Duodenal mucosa (tissue), 2 donors: Measurements from ENCODE around the gene JAK1.

Experiments
- H3K27ac ChIP-seq: one replicate; pipeline ENCODE4 v1.7.0; 2013; ENCODE audit warnings: low read depth, low read length
- H3K27me3 ChIP-seq, 2 donors: one replicate each; pipeline ENCODE4 v1.7.0; 2013; ENCODE audit warnings: low read length in 2 of 2, control low read depth in 1 of 2; ENCODE audit not compliant: insufficient read depth in 2 of 2, control insufficient read depth in 1 of 2
- H3K36me3 ChIP-seq, 2 donors: one replicate each; pipeline ENCODE4 v1.7.0; 2013; ENCODE audit warnings: low read length in 2 of 2, control low read depth in 1 of 2; ENCODE audit not compliant: insufficient read depth in 2 of 2, control insufficient read depth in 1 of 2
- H3K4me1 ChIP-seq, 2 donors: one replicate each; pipeline ENCODE4 v1.7.0; 2013; ENCODE audit warnings: low read length in 2 of 2, control low read depth in 1 of 2; ENCODE audit not compliant: insufficient read depth in 2 of 2, control insufficient read depth in 1 of 2
- H3K4me3 ChIP-seq, 2 donors: one replicate each; pipeline ENCODE4 v1.7.0; 2013; ENCODE audit warnings: low read length in 2 of 2, low read depth in 1 of 2
- H3K9ac ChIP-seq, 2 donors: one replicate each; pipeline ENCODE4 v1.7.0; 2013; ENCODE audit warnings: low read length in 2 of 2, low read depth in 1 of 2
- H3K9me3 ChIP-seq, 2 donors: one replicate each; pipeline ENCODE4 v1.7.0; 2013; ENCODE audit warnings: low read length in 2 of 2, control low read depth in 1 of 2; ENCODE audit not compliant: control insufficient read depth in 1 of 2

Gene JAK1

GRCh38 chr1:64885648-64886047 lies 80.7 kb downstream of the JAK1 start:
- no peaks in the 10 kb centered on the region for H3K9me3 ChIP-seq
- peaks cover 10 to 20% of the 10 kb centered on the region in 2 donors for H3K36me3 ChIP-seq
- H3K4me1 ChIP-seq = peaks cover 0 to 8% of the 10 kb centered on the region in 2 donors
- H3K9ac ChIP-seq = no peak overlapping the region
- H3K27ac ChIP-seq = no peak overlapping the region
- H3K27me3 ChIP-seq = no peaks in the 10 kb centered on the region
- no peak overlapping the region for H3K4me3 ChIP-seq

DNA sequence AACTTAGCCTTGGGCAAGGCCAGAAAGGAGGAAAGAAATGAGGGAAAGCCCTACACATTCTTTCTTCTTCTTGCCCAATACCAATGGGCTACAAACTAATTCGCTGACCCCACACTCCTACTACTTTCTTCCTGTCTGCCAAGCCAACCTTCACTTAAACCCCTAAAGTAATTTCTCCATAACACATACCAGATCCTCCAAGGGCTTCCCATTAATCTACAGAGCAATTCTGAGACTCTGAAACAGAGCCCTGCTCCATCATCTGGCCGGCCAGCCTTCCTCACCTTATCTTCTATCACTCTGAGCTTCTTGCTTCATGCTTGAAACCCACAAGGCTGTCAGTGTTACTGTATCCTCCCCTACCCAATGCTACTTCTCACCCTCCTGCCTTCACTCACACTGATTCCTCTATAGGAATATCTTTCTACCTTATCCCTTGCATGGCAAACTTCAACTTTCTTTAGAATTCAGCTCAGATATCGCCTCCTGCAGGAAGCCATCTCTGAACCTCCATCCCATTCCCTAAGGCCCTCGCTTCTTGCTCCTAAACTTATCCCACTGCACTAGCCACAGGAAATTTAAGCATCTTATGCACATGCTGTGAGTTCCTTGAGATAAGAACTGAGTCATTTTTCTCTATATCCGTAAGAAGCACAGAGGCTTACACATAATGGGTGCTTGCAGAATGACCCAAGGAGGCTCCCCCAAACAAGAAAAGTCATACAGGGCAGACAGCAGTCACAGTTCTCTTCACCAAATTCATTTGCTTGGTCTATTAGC lies 81.9 kb downstream of the JAK1 start:
- H3K4me1 ChIP-seq = peaks cover 0 to 5% of the 10 kb centered on the region in 2 donors
- H3K27me3 ChIP-seq = no peaks in the 10 kb centered on the region
- no peaks in the 10 kb centered on the region for H3K9me3 ChIP-seq
- no peak overlapping the region for H3K4me3 ChIP-seq
- no peak overlapping the region for H3K27ac ChIP-seq
- no peak overlapping the region for H3K9ac ChIP-seq
- peaks cover 12 to 20% of the 10 kb centered on the region in 2 donors for H3K36me3 ChIP-seq

GRCh38 chr1:64882574-64883255 lies 83.6 kb downstream of the JAK1 start:
- Histone ChIP-seq H3K4me3 (no peak overlapping the region), H3K9me3 (no peaks in the 10 kb centered on the region), H3K9ac (no peak overlapping the region), H3K27ac (no peak overlapping the region), H3K36me3 (peaks cover 18 to 31% of the 10 kb centered on the region in 2 donors), H3K27me3 (no peaks in the 10 kb centered on the region), H3K4me1 (peaks cover 0 to 5% of the 10 kb centered on the region in 2 donors)

- peaks cover 18 to 40% of the 10 kb centered on the region in 2 donors for H3K36me3 ChIP-seq
- H3K27me3 ChIP-seq = no peaks in the 10 kb centered on the region
- no peaks in the 10 kb centered on the region for H3K9me3 ChIP-seq
- H3K9ac ChIP-seq = no peak overlapping the region
- H3K4me3 ChIP-seq = no peak overlapping the region
- H3K27ac ChIP-seq = no peak overlapping the region
- peaks cover 0 to 5% of the 10 kb centered on the region in 2 donors for H3K4me1 ChIP-seq
Observed at GRCh38 chr1:64881281-64881680, 85.1 kb downstream of the JAK1 start.

GRCh38 chr1:64880449-64880848 lies 85.9 kb downstream of the JAK1 start:
- Histone ChIP-seq H3K36me3 (peaks cover 24 to 48% of the 10 kb centered on the region in 2 donors), H3K27ac (no peak overlapping the region)

GRCh38 chr1:64878931-64879611 lies 87.3 kb downstream of the JAK1 start:
- Histone ChIP-seq H3K27me3 (no peaks in the 10 kb centered on the region), H3K4me3 (no peak overlapping the region), H3K27ac (no peak overlapping the region), H3K9me3 (no peaks in the 10 kb centered on the region), H3K36me3 (peaks cover 34 to 61% of the 10 kb centered on the region in 2 donors), H3K9ac (no peak overlapping the region), H3K4me1 (peaks cover 0 to 5% of the 10 kb centered on the region in 2 donors)

More at GRCh38 chr1:64880449-64880848, 85.9 kb downstream of the JAK1 start:
- Histone ChIP-seq H3K9me3 (no peaks in the 10 kb centered on the region), H3K4me1 (peaks cover 0 to 5% of the 10 kb centered on the region in 2 donors), H3K9ac (no peak overlapping the region), H3K27me3 (no peaks in the 10 kb centered on the region), H3K4me3 (no peak overlapping the region)

- H3K9ac ChIP-seq = no peak overlapping the region
- H3K27ac ChIP-seq = no peak overlapping the region
- H3K4me1 ChIP-seq = peaks cover 0 to 2% of the 10 kb centered on the region in 2 donors
- H3K36me3 ChIP-seq = peaks cover 32 to 68% of the 10 kb centered on the region in 2 donors
- no peak overlapping the region for H3K4me3 ChIP-seq
- H3K9me3 ChIP-seq = no peaks in the 10 kb centered on the region
- H3K27me3 ChIP-seq = no peaks in the 10 kb centered on the region
Observed at GRCh38 chr1:64878090-64878489, 88.3 kb downstream of the JAK1 start.

- H3K4me1 ChIP-seq = no peaks in the 10 kb centered on the region
- no peak overlapping the region for H3K27ac ChIP-seq
Observed at GRCh38 chr1:64877598-64877997, 88.8 kb downstream of the JAK1 start.

DNA sequence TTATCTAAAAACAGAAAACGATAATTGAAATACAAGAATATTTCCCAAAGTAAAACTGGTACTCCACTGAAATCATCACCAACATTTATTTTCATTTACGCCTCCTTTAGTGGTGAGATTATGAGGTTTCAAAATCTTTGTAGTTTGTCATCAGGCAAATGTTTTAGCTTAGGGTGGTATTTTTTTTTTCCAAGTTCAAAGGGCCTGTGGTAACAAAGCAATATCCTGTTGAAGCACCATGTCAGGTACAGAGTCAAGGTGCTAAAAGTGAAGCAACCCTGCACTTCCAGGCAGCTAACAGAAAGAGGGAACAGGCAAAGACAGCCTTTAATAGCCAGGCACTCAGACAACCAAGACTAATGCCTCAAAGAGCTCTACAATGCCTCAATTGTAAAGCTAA lies 89.2 kb downstream of the JAK1 start:
- Histone ChIP-seq H3K36me3 (peaks cover 29 to 68% of the 10 kb centered on the region in 2 donors), H3K27me3 (no peaks in the 10 kb centered on the region), H3K4me3 (no peak overlapping the region), H3K4me1 (no peaks in the 10 kb centered on the region), H3K27ac (no peak overlapping the region), H3K9me3 (no peaks in the 10 kb centered on the region), H3K9ac (no peak overlapping the region)

More at GRCh38 chr1:64877598-64877997, 88.8 kb downstream of the JAK1 start:
- no peak overlapping the region for H3K9ac ChIP-seq
- H3K9me3 ChIP-seq = no peaks in the 10 kb centered on the region
- H3K36me3 ChIP-seq = peaks cover 31 to 68% of the 10 kb centered on the region in 2 donors
- no peaks in the 10 kb centered on the region for H3K27me3 ChIP-seq
- no peak overlapping the region for H3K4me3 ChIP-seq

DNA sequence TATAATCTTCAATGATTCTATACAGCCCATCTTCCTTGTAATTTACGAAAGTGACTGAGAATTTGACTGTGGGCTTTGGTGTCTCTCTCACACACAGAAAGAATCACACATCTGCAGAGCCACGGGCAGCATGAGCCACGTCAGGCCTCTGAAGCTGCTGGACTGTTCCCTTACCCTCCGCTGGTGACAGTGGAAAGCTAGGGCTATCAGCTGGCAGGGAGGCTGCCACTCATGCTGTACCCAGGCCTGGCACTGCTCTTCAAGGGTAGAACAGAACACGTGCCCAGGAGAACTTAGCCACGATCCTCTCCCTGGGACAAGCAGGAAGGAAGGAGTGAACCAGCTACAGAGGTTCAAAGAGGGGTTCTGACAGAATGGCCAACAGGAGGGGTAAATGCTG lies 90.7 kb downstream of the JAK1 start:
- Histone ChIP-seq H3K27me3 (no peaks in the 10 kb centered on the region), H3K36me3 (peaks cover 35 to 67% of the 10 kb centered on the region in 2 donors), H3K9me3 (no peaks in the 10 kb centered on the region), H3K9ac (no peak overlapping the region), H3K4me3 (no peak overlapping the region), H3K27ac (no peak overlapping the region), H3K4me1 (no peaks in the 10 kb centered on the region)
